ENCODE results near the gene TDP2. TPM values are rescaled to one million over a fixed set of nuclear protein-coding genes. Genes with fewer than 3 reads are reported as not detected.
"Not testable (repeated sequence)": the region's sequence is repeated elsewhere in the genome, so short reads cannot be mapped to it uniquely, and the experiment has no call there.

The TDP2 gene
- polyA plus RNA-seq, 4 donors = 54.5 to 69.3 (median 62.6) TPM

GRCh38 chr6:24655215-24655614 is 11.5 kb downstream of the TDP2 start:
- DNase-seq (ENCODE audit: low read depth in 4 of 4, low spot score in 2 of 4) = no peak

DNA sequence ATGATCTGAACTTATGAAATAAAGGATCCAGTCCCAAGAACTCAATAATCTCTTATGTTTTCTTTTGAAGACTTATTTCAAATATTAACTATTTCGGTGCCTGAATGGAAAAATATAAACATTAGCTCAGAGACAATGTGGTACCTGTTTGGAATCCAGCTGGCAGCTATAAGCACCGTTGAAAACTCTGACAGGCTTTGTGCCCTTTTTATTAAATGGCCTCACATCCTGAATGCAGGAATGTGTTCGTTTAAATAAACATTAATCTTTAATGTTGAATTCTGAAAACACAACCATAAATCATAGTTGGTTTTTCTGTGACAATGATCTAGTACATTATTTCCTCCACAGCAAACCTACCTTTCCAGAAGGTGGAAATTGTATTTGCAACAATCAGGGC is 16.3 kb downstream of the TDP2 start:
- DNase-seq (ENCODE audit: low read depth in 4 of 4, low spot score in 2 of 4) = no peak

DNA sequence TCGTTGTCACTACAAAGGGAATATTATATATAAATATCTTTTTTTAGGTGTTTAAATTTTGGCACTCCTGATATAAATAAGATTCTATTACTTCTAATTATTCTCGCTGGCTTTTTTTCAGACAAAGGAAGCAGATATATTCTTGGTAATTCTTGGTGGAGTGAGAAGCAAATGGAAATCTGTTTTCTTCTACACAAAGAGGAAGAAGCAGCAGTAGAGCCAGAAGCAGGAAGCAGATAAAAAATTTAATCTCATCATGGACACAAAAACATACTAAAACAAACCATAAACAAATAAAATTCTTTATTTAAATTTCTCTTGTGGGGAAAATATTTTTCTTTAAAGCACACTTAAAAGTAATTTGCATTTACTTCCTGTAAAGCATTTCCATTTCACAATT is 17.0 kb downstream of the TDP2 start:
- no peak for DNase-seq (ENCODE audit: low read depth in 4 of 4, low spot score in 2 of 4)

- DNase-seq (ENCODE audit: low read depth in 4 of 4, low spot score in 2 of 4) = no peak
Observed at GRCh38 chr6:24648276-24648675, 18.4 kb downstream of the TDP2 start.

- DNase-seq (ENCODE audit: low read depth in 4 of 4, low spot score in 2 of 4) = no peak
Observed at GRCh38 chr6:24646771-24647170, 19.9 kb downstream of the TDP2 start.

DNA sequence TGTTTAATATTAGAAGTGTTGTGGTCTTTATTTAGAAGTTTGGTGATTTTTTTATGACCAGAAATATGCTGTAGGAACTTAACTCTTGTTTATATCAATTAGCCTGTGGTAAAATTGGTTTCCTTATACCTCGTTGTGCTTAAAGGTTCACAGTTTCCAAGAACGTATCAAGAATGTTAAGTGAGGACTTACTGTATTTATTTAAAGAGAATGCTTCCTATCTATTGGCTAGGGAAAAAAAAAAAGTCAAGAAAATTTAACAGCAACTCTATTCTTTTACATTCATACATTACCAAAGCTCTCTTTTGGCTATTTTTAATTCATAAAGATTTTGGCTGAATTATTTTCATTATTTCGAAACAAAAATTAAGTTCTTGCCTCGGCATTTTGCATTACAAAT is 22.3 kb downstream of the TDP2 start:
- no peak for DNase-seq (ENCODE audit: low read depth in 4 of 4, low spot score in 2 of 4)

DNA sequence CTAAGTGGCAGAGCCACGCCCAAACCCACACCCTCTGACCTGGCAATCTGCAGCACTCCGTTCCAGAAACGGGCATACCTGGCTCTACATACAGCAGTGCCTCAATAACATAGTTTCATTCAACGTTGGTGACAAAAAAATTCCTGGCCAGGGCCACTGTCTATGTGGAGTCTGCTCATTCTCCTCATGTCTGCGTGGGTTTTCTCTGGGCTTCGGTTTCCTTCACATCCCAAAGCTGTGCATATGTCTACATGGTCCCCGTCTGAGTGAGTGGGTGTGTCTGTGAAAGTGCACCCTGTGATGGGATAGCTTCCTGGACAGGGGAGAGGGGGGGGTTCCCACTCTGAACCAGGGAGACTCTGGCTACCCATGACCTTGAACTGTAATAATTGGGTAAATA is 22.8 kb downstream of the TDP2 start:
- no peak for DNase-seq (ENCODE audit: low read depth in 4 of 4, low spot score in 2 of 4)

- DNase-seq (ENCODE audit: low read depth in 4 of 4, low spot score in 2 of 4) = no peak
Observed at GRCh38 chr6:24642061-24642460, 24.6 kb downstream of the TDP2 start.

GRCh38 chr6:24640631-24641030 is 26.1 kb downstream of the TDP2 start:
- DNase-seq (ENCODE audit: low read depth in 4 of 4, low spot score in 2 of 4) = not testable (repeated sequence)

DNA sequence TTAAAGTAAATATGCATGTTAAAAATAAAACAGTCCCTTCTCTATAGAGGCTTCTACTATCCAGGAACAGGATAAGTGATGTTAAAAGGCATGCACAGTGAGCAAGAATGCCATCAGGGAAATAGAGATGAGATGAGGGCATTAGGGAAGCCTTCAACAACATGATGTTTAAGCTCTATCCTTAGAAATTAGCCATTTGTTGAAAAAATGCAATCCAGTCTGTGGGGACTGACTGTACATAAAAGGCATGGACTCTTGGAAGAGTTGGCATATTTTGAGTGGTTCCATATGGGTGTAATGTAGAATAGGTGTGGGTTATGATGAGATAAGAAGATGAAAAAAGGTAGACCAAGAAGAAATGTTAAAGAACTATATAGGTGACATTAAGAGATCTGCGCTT is 26.5 kb downstream of the TDP2 start:
- DNase-seq (ENCODE audit: low read depth in 4 of 4, low spot score in 2 of 4) = no peak

GRCh38 chr6:24636681-24637080 is 30.0 kb downstream of the TDP2 start:
- DNase-seq (ENCODE audit: low read depth in 4 of 4, low spot score in 2 of 4) = no peak

DNA sequence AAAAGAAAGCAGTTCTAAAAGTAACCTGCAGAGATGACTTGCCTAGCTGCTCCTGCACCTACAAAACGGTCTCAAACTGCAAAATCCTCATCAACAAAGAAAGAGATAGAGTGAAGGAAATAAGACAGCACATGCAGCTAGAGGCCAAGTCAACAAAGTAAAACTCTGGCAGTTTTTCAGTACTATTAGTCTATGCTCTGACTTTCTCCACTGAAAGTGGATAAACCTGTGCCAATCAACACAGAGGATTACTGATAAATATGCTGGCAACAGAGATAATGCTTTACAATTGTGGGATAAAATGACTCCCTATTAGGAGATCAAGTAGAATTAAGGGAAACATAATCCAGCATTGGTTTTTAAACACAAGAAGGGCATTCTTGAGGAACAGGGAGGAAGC is 34.1 kb downstream of the TDP2 start:
- DNase-seq (ENCODE audit: low read depth in 4 of 4, low spot score in 2 of 4) = no peak

- DNase-seq (ENCODE audit: low read depth in 4 of 4, low spot score in 2 of 4) = no peak
Observed at GRCh38 chr6:24631671-24632070, 35.0 kb downstream of the TDP2 start.

DNA sequence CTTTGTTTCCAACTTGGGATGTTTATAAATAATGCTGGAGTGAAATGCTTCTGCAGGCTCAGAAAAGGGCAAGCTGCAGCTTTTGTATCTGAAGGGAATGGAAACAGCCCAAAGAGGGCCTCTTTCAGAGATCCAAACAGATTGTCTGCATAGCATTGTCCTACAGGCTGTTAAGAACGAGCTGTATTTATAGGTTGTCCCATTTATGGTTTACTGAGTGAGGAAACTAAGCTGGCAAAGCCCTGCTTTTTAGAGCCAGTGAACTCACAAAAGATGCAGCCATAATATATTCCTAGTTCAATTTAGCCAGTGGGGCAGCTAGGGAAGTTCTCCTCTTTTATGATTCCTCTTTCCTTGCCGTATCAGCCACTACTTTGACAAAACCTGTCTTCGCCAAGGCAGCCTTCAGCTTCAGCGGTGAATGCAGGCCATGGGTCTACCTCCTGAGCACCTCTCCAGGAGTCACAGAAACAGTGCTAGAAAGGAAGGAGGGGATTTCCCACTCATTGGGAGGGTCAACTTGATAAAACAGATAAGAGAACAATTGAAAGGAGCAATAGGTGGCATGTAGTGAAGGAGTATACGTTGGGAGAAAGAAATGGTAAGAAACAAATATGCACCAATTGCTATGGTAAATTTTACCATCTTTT is 35.7 kb downstream of the TDP2 start:
- no peak for DNase-seq (ENCODE audit: low read depth in 4 of 4, low spot score in 2 of 4)

DNA sequence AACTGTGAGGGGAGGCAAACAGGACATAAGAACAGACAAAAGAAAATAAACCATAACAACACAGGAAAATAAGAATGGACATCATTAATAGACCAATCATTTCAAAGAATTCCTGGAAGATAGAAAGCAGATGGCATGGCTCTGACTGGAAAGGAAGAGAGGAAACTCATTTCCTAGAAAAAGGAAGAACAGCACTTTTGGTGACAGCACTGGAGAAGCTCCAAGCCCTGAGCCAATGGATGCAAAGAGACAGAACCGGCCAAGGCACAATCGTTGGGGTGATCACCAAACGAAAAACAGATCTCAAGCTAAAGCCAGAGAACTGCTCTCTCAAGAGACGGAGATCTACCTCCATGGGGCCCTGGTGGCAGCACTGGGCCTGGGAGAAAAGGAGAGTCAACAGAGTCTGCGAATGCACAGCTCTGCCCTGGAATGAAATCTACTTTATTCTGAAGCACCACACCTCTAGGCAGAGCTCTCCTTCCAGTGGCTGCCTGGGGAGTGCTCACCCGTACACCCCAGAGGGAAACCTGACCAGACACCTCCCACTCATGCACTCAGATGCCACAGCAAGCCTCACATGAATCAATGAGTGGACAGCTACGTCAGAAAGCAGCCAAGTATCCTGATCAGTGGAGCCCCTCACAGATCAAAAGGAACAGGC is 44.9 kb downstream of the TDP2 start:
- peak in 1 of 4 donors; percentile 9 for DNase-seq (ENCODE audit: low read depth in 4 of 4, low spot score in 2 of 4)

GRCh38 chr6:24620637-24621036 is 46.1 kb downstream of the TDP2 start:
- no peak for DNase-seq (ENCODE audit: low read depth in 4 of 4, low spot score in 2 of 4)

GRCh38 chr6:24619661-24620060 is 47.0 kb downstream of the TDP2 start:
- no peak for DNase-seq (ENCODE audit: low read depth in 4 of 4, low spot score in 2 of 4)

DNA sequence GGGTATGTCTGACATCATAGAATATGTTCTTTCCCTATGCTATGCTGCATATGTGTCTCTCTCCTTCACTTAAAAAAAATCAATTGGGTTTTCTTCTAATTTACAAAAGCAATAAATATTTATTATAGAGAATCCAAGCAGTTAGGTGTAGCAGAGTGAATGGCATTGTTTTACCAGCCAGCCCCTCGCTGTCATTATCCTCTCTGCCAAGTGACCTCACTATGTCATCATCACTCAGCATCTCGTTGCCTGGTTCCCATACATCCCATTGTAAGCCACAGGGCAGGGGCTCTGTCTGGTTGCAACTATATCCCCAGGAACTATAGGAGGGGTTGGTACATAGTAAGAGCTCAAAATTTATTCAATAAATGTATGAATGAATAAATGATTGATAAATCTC is 52.1 kb downstream of the TDP2 start:
- no peak for DNase-seq (ENCODE audit: low read depth in 4 of 4, low spot score in 2 of 4)

DNA sequence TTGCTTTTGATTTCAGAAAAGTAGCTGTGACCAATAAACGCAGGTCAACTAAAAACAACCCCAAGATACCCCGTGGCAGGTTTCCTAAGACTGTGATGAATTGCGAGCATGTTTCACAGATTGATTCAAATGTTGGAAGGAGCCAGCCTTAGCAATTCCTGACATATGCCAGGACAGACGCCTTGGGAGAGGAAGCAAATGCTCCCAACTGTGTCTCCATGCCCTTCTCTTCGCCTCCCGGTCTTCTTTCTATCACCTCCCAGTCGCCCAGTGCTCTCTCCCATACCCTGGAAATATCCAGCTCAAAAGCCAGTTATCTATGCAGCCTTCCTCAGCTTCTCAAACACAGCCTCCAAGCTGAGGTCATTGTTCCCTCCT is 52.7 kb downstream of the TDP2 start:
- DNase-seq (ENCODE audit: low read depth in 4 of 4, low spot score in 2 of 4) = no peak

DNA sequence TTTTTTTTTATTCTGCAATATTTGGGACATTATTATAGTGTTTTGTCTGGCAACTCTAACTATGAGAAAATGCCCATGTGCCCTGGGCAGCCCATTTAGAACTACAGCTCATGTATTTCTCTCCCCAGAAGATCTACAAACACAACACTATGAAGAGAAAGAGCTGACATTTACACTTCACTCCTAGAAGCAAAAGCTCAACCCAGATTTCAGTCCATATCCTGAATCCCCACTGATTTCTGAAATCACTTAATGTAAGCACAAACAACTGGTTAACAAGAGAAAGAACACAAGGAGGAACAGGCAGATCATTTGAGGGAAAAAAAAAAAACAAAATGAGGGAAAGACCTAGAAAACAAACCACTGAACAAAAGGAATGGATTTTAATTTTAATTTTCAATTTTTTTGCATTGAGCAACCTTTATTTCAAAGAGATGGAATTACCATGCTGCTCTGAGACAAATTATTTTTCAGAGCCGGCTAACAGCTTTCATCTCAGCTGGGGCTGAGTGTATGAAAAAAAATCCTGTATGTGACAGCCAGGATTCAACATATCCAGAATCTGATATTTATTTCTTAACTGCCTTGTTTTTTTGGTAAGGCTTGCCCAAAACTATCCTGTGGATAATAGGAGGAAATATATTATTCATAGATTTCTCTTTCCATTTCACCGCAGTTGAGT is 53.2 kb downstream of the TDP2 start:
- no peak for DNase-seq (ENCODE audit: low read depth in 4 of 4, low spot score in 2 of 4)

DNA sequence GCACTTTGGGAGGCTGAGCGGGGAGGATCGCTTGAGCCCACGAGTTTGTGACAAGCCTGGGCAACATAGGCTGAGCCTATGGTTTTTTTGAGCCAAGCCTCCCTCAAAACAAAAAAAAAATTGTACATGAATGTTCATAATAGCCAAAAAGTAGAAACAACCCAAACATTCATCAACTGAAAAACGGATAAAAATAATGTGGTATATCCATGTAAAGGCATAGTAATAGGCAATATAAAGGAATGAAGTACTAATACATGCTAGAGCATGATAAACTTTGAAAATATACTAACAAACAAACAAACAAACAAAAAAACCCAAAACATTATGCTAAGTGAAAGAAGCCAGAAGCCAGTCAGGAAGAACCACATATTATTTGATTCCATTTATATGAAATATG is 56.0 kb downstream of the TDP2 start:
- DNase-seq (ENCODE audit: low read depth in 4 of 4, low spot score in 2 of 4) = no peak

Data from left renal cortex interstitium (tissue), 4 donors.